Lung (tissue), 12 donors: ENCODE results near the gene TEX14. TPM values are rescaled to one million over a fixed set of nuclear protein-coding genes. Genes with fewer than 3 reads are reported as not detected.

Experiments used
- ATAC-seq: fragments of 200-7000 bp; cut with Tn5 transposase; one replicate; pipeline ENCODE4 v1.9.1; 2020; ENCODE audit warnings: moderate number of reproducible peaks; ENCODE audit not compliant: insufficient read depth, low FRiP score
- DNase-seq, 3 donors: peaks; one replicate each; pipeline ENCODE4 v3.0.0-alpha.2; 2013 to 2017
- H3K27ac ChIP-seq, 2 donors: one replicate each; pipeline ENCODE4 v1.5.1; 2013; ENCODE audit warnings: mild to moderate bottlenecking in 2 of 2, moderate library complexity in 2 of 2, control low read depth in 1 of 2, inconsistent platforms in 1 of 2, low read depth in 1 of 2, low read length in 1 of 2
- H3K27me3 ChIP-seq, 3 donors: one replicate each; pipeline ENCODE4 v1.5.1; 2013; ENCODE audit warnings: low read length in 2 of 3; ENCODE audit not compliant: control insufficient read depth in 3 of 3, insufficient read depth in 3 of 3
- H3K36me3 ChIP-seq, 4 donors: one replicate each; pipeline ENCODE4 v1.5.1; 2013; ENCODE audit warnings: low read length in 4 of 4, mild to moderate bottlenecking in 1 of 4, moderate library complexity in 1 of 4; ENCODE audit not compliant: control insufficient read depth in 4 of 4, insufficient read depth in 4 of 4
- H3K4me1 ChIP-seq, 5 donors: one replicate each; pipeline ENCODE4 v1.5.1; 2013; ENCODE audit warnings: low read length in 5 of 5, mild to moderate bottlenecking in 2 of 5, moderate library complexity in 1 of 5; ENCODE audit not compliant: control insufficient read depth in 5 of 5, insufficient read depth in 5 of 5
- H3K4me3 ChIP-seq: one replicate; pipeline ENCODE4 v1.5.1; 2013; ENCODE audit warnings: mild to moderate bottlenecking, control low read depth, moderate library complexity
- H3K9ac ChIP-seq, 2 donors: one replicate each; pipeline ENCODE4 v1.5.1; 2013; ENCODE audit warnings: low read length in 2 of 2, control low read depth in 1 of 2; ENCODE audit not compliant: insufficient read depth in 1 of 2
- H3K9me3 ChIP-seq, 4 donors: one replicate each; pipeline ENCODE4 v1.5.1; 2013; ENCODE audit warnings: low read length in 3 of 4, mild to moderate bottlenecking in 1 of 4, moderate library complexity in 1 of 4; ENCODE audit not compliant: control insufficient read depth in 4 of 4, insufficient read depth in 3 of 4
- WGBS, 2 donors: extraction: QIAGEN DNeasy Blood & Tissue Kit; methylation state at CpG; one replicate each; pipeline ENCODE4 v1.1.7; 2013; 5-methylcytosine and 5-hydroxymethylcytosine counted together
- polyA plus RNA-seq, 2 donors: library from polyadenylated mRNA; stranded (reverse); fragments of 200-250 nt; gene quantifications; one replicate each; pipeline ENCODE4 v1.2.1, GENCODE V29; 2013
- total RNA-seq, 2 donors: library from RNA; depleted of rRNA in 1 of 2; stranded (reverse); fragments of >200 nt in 1 of 2; gene quantifications; one replicate each; pipeline ENCODE4 v1.2.1, GENCODE V29; 2014 to 2021
- TF ChIP-seq, protein P1 (sequence below): IDR thresholded peaks from 2 replicates; pipeline ENCODE4 v1.5.1; 2012; ENCODE audit warnings: mild to moderate bottlenecking; ENCODE audit errors: control extremely low read depth, extremely low read depth
- donor health status: control.
- donor health status: control.
- donor health status: Bipolar disorder and iron deficiency.
- donor health status: healthy.
- donor health status: DM: yes; HTN: yes; CAD: no.

TEX14 gene
- total and polyA plus RNA-seq, 4 donors = 0.13 to 1.5 (median 0.74) TPM; not detected in 1

DNA sequence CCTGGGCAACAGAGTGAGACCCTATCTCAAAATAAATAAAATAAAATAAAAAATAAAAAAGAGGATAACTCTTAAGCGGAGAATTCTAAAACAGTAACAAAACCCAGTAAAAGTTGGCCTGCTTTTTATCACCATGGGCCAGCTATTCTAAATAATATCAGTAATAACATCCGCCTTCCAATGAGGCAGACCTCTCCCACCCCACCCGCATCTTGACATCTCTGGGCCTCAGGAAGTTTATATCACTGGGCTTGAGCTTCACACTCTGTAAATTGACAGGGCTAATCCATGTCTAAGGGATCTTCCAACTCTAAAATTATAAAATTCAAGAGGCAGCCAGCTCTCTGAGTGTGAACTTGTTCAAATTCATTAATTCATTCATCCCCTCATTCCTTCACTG is 94.5 kb downstream of the TEX14 start:
- DNase-seq = no peak
- H3K27me3 ChIP-seq = no peaks in the 10 kb centered on the region
- no peak overlapping the region for H3K4me3 ChIP-seq
- no peak overlapping the region for H3K27ac ChIP-seq
- no peak for ATAC-seq
- H3K4me1 ChIP-seq = no peaks in the 10 kb centered on the region
- TF ChIP-seq, protein P1, sequence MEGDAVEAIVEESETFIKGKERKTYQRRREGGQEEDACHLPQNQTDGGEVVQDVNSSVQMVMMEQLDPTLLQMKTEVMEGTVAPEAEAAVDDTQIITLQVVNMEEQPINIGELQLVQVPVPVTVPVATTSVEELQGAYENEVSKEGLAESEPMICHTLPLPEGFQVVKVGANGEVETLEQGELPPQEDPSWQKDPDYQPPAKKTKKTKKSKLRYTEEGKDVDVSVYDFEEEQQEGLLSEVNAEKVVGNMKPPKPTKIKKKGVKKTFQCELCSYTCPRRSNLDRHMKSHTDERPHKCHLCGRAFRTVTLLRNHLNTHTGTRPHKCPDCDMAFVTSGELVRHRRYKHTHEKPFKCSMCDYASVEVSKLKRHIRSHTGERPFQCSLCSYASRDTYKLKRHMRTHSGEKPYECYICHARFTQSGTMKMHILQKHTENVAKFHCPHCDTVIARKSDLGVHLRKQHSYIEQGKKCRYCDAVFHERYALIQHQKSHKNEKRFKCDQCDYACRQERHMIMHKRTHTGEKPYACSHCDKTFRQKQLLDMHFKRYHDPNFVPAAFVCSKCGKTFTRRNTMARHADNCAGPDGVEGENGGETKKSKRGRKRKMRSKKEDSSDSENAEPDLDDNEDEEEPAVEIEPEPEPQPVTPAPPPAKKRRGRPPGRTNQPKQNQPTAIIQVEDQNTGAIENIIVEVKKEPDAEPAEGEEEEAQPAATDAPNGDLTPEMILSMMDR = no peak
- WGBS, 2 donors = 93 to 96% methylated on average over 3 of the region's 3 CpGs
- H3K9me3 ChIP-seq = no peaks in the 10 kb centered on the region
- H3K9ac ChIP-seq = no peak overlapping the region
- H3K36me3 ChIP-seq = no peaks in the 10 kb centered on the region

DNA sequence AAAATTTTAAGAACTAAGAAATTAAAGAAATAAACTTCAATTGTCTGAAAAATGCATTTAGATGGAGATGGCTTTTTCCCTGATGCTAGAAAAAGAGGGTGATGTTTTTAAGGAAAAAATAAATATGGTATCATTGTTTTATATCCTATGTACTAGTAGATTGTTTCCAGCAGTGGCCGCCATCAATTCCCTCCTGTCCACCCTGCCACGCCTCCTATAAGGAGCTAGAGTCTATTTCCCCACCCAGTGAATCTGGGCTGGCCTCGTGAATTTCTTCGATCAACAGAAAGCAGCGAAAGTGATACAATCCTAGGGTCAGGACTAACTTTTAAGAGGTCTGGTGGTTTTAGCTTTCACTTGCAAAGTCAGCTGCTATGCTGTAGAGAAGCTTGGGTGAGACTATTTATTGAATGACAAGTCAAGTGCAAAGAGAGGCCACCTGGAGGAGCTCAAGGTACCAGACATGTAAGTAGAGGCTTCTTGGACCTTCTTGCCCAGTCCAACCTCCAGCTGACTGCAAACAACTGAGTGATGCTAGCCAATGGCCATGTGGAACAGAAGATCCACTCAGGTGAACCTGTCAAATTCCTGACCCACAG is 96.6 kb downstream of the TEX14 start:
- Histone ChIP-seq H3K27ac (no peak overlapping the region), H3K27me3 (no peaks in the 10 kb centered on the region), H3K9ac (no peak overlapping the region), H3K36me3 (no peaks in the 10 kb centered on the region), H3K4me1 (no peaks in the 10 kb centered on the region), H3K9me3 (no peaks in the 10 kb centered on the region), H3K4me3 (no peak overlapping the region)
- TF ChIP-seq, protein P1 = no peak
- DNase-seq = no peak
- WGBS, 2 donors = 87 to 88% methylated on average over 5 of the region's 5 CpGs
- no peak for ATAC-seq

DNA sequence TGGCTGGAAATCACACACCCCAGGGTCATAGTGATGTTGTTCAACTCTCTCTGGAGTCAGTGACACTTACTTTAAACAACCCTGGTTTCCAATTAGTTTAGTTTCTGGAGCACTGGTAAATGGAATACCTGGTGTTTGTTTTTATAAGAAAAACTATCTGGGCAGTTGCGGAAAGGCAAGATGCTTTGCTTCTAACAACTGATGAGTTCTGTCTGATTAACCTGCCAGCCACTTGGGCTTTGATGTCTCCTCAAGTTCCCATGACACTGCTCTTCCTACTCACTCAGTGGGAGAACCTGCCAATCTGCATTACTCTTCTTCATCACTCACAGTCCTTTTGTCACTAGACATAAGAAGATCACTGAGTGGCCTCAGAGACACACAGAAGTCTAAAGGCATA is 98.7 kb downstream of the TEX14 start:
- Histone ChIP-seq H3K4me3 (no peak overlapping the region), H3K9ac (no peak overlapping the region), H3K9me3 (no peaks in the 10 kb centered on the region), H3K27me3 (no peaks in the 10 kb centered on the region), H3K27ac (no peak overlapping the region), H3K36me3 (no peaks in the 10 kb centered on the region), H3K4me1 (no peaks in the 10 kb centered on the region)
- TF ChIP-seq, protein P1 = no peak
- ATAC-seq (no peak), DNase-seq (no peak)
- WGBS, 2 donors = 91 to 97% methylated on average over 1 of the region's 1 CpG

DNA sequence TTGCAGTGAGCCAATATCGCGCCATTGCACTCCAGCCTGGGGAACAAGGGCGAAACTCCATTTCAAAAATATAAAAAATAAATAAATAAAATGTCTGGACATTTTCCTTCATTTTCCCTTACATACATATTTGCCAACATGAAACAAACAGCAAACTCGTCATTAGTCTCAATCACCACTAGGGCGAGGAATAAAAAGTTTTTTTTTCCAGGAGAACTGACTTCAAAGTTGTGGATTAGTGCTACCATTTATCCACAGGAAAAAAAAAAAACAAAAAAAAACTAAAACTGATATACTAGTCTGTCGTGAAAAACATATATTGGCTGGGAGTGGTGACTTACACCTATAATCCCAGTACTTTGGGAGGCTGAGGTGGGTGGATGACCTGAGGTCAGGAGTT is 100.4 kb downstream of the TEX14 start:
- TF ChIP-seq, protein P1 = no peak
- ATAC-seq (no peak), DNase-seq (no peak)
- Histone ChIP-seq H3K9ac (no peak overlapping the region), H3K27me3 (no peaks in the 10 kb centered on the region), H3K4me3 (no peak overlapping the region), H3K36me3 (no peaks in the 10 kb centered on the region), H3K27ac (no peak overlapping the region), H3K9me3 (no peaks in the 10 kb centered on the region), H3K4me1 (peaks cover 0 to 3% (median 0%) of the 10 kb centered on the region in 5 donors)
- 90 to 92% methylated on average over 6 of the region's 6 CpGs for WGBS, 2 donors
